Measurements from ENCODE around the gene C2CD3. TPM values are rescaled to one million over a fixed set of nuclear protein-coding genes. Genes with fewer than 3 reads are reported as not detected.

The C2CD3 gene
- total RNA-seq, 2 experiments from 2014 or later: 31.9 to 35.1 TPM

GRCh38 chr11:74153224-74153623 is 17.6 kb downstream of the C2CD3 start:
- intact Hi-C loops (cut with DNase I, micrococcal nuclease): no loop called here
- Histone ChIP-seq H3K9me3 (ENCODE audit: control insufficient read depth in 1 of 2, insufficient read depth in 1 of 2, low read length in 2 of 2) (no peaks in the 10 kb centered on the region), H3K27me3 (ENCODE audit: control insufficient read depth in 1 of 2, insufficient read depth in 2 of 2, low read length in 2 of 2) (no peaks in the 10 kb centered on the region), H3K4me3 (ENCODE audit: low read length) (no peak overlapping the region), H3K4me1 (ENCODE audit: insufficient read depth, low read length) (no peaks in the 10 kb centered on the region), H3K36me3 (ENCODE audit: insufficient read depth, low read length) (peaks cover 12% of the 10 kb centered on the region), H3K27ac (ENCODE audit: low read depth in 1 of 2, low read length in 2 of 2) (no peak overlapping the region)
- CTCF ChIA-PET: no interaction called here
- peaks cover 68% of the 10 kb centered on the region for H3K36me3 Mint-ChIP-seq (ENCODE audit: low read depth)
- no peaks in the 10 kb centered on the region for H3K9me3 Mint-ChIP-seq
- H3K4me1 Mint-ChIP-seq (ENCODE audit: low read depth): peaks cover 29% of the 10 kb centered on the region
- TF ChIP-seq, protein P1, sequence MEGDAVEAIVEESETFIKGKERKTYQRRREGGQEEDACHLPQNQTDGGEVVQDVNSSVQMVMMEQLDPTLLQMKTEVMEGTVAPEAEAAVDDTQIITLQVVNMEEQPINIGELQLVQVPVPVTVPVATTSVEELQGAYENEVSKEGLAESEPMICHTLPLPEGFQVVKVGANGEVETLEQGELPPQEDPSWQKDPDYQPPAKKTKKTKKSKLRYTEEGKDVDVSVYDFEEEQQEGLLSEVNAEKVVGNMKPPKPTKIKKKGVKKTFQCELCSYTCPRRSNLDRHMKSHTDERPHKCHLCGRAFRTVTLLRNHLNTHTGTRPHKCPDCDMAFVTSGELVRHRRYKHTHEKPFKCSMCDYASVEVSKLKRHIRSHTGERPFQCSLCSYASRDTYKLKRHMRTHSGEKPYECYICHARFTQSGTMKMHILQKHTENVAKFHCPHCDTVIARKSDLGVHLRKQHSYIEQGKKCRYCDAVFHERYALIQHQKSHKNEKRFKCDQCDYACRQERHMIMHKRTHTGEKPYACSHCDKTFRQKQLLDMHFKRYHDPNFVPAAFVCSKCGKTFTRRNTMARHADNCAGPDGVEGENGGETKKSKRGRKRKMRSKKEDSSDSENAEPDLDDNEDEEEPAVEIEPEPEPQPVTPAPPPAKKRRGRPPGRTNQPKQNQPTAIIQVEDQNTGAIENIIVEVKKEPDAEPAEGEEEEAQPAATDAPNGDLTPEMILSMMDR (IDR thresholded peaks at IDR 0.05): no peak
- no peaks in the 10 kb centered on the region for H3K27me3 Mint-ChIP-seq
- no peak overlapping the region for H3K27ac Mint-ChIP-seq
- DNase-seq: no peak
- no peak overlapping the region for H3K4me3 Mint-ChIP-seq
- no peak for ATAC-seq (ENCODE audit: poor library complexity)
- POLR2A ChIA-PET: no interaction called here

GRCh38 chr11:74147199-74147929 is 23.4 kb downstream of the C2CD3 start:
- Histone ChIP-seq H3K36me3 (ENCODE audit: insufficient read depth, low read length) (peaks cover 2% of the 10 kb centered on the region), H3K4me3 (ENCODE audit: low read length) (no peak overlapping the region), H3K4me1 (ENCODE audit: insufficient read depth, low read length) (no peaks in the 10 kb centered on the region), H3K27ac (ENCODE audit: low read depth in 1 of 2, low read length in 2 of 2) (no peak overlapping the region), H3K9me3 (ENCODE audit: control insufficient read depth in 1 of 2, insufficient read depth in 1 of 2, low read length in 2 of 2) (no peaks in the 10 kb centered on the region), H3K27me3 (ENCODE audit: control insufficient read depth in 1 of 2, insufficient read depth in 2 of 2, low read length in 2 of 2) (no peaks in the 10 kb centered on the region)
- TF ChIP-seq, protein P1 (IDR thresholded peaks at IDR 0.05): no peak
- intact Hi-C loops (cut with DNase I, micrococcal nuclease): no loop called here
- Mint-ChIP-seq H3K4me3 (no peak overlapping the region), H3K4me1 (ENCODE audit: low read depth) (peaks cover 13% of the 10 kb centered on the region), H3K36me3 (ENCODE audit: low read depth) (peaks cover 43% of the 10 kb centered on the region), H3K9me3 (no peaks in the 10 kb centered on the region), H3K27me3 (no peaks in the 10 kb centered on the region), H3K27ac (no peak overlapping the region)
- POLR2A ChIA-PET: interaction anchor here (1.0 kb wide), 1 partner anchor 14 kb away, joined by 3 read pairs; no protein-coding TSS in a partner anchor
- DNase-seq (no peak), ATAC-seq (ENCODE audit: poor library complexity) (no peak)
- CTCF ChIA-PET: no interaction called here

- Mint-ChIP-seq H3K36me3 (ENCODE audit: low read depth) (peaks cover 36% of the 10 kb centered on the region), H3K9me3 (no peaks in the 10 kb centered on the region), H3K27ac (no peak overlapping the region), H3K27me3 (no peaks in the 10 kb centered on the region), H3K4me1 (ENCODE audit: low read depth) (peaks cover 11% of the 10 kb centered on the region), H3K4me3 (no peak overlapping the region)
- intact Hi-C loops (cut with DNase I, micrococcal nuclease): no loop called here
- TF ChIP-seq, protein P1 (IDR thresholded peaks at IDR 0.05): no peak
- H3K27me3 ChIP-seq (ENCODE audit: control insufficient read depth in 1 of 2, insufficient read depth in 2 of 2, low read length in 2 of 2): no peaks in the 10 kb centered on the region
- H3K36me3 ChIP-seq (ENCODE audit: insufficient read depth, low read length): peaks cover 2% of the 10 kb centered on the region
- ChIA-PET CTCF (no interaction called here), POLR2A (no interaction called here)
- ATAC-seq (ENCODE audit: poor library complexity): no peak
- H3K27ac ChIP-seq (ENCODE audit: low read depth in 1 of 2, low read length in 2 of 2): no peak overlapping the region
- H3K9me3 ChIP-seq (ENCODE audit: control insufficient read depth in 1 of 2, insufficient read depth in 1 of 2, low read length in 2 of 2): no peaks in the 10 kb centered on the region
- no peak overlapping the region for H3K4me3 ChIP-seq (ENCODE audit: low read length)
- no peak for DNase-seq
- H3K4me1 ChIP-seq (ENCODE audit: insufficient read depth, low read length): no peaks in the 10 kb centered on the region
Measured at GRCh38 chr11:74144592-74144991, 26.2 kb downstream of the C2CD3 start.
